ENCODE measurements around the gene CCDC192. TPM values are rescaled to one million over a fixed set of nuclear protein-coding genes. Genes with fewer than 3 reads are reported as not detected.

The CCDC192 gene
- total RNA-seq, 1 donor from 2014 or later = not detected

GRCh38 chr5:127830829-127831598 lies 127.8 kb downstream of the CCDC192 start:
- H3K9me3 Mint-ChIP-seq = peaks cover 3% of the 10 kb centered on the region
- CTCF ChIA-PET = no interaction called here

GRCh38 chr5:127832067-127832466 lies 128.9 kb downstream of the CCDC192 start:
- Mint-ChIP-seq H3K4me1 (no peaks in the 10 kb centered on the region), H3K27me3 (peaks cover 9% of the 10 kb centered on the region), H3K4me3 (no peak overlapping the region), H3K9me3 (peaks cover 6% of the 10 kb centered on the region), H3K27ac (no peak overlapping the region), H3K36me3 (ENCODE audit: low read depth) (no peaks in the 10 kb centered on the region)
- TF ChIP-seq, protein P1, sequence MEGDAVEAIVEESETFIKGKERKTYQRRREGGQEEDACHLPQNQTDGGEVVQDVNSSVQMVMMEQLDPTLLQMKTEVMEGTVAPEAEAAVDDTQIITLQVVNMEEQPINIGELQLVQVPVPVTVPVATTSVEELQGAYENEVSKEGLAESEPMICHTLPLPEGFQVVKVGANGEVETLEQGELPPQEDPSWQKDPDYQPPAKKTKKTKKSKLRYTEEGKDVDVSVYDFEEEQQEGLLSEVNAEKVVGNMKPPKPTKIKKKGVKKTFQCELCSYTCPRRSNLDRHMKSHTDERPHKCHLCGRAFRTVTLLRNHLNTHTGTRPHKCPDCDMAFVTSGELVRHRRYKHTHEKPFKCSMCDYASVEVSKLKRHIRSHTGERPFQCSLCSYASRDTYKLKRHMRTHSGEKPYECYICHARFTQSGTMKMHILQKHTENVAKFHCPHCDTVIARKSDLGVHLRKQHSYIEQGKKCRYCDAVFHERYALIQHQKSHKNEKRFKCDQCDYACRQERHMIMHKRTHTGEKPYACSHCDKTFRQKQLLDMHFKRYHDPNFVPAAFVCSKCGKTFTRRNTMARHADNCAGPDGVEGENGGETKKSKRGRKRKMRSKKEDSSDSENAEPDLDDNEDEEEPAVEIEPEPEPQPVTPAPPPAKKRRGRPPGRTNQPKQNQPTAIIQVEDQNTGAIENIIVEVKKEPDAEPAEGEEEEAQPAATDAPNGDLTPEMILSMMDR (IDR thresholded peaks at IDR 0.05) = no peak
- DNase-seq (no peak), ATAC-seq (ENCODE audit: low read depth) (no peak)
- CTCF ChIA-PET = no interaction called here
- POLR2A ChIA-PET = no interaction called here
- intact Hi-C loops (cut with micrococcal nuclease) = no loop called here

More at GRCh38 chr5:127830829-127831598, 127.8 kb downstream of the CCDC192 start:
- DNase-seq = no peak
- Mint-ChIP-seq H3K4me1 (no peaks in the 10 kb centered on the region), H3K27ac (no peak overlapping the region), H3K36me3 (ENCODE audit: low read depth) (no peaks in the 10 kb centered on the region), H3K27me3 (peaks cover 10% of the 10 kb centered on the region), H3K4me3 (no peak overlapping the region)
- TF ChIP-seq, protein P1 (IDR thresholded peaks at IDR 0.05) = no peak
- intact Hi-C loops (cut with micrococcal nuclease) = no loop called here
- POLR2A ChIA-PET = no interaction called here
- ATAC-seq (ENCODE audit: low read depth) = no peak

- DNase-seq (no peak), ATAC-seq (ENCODE audit: low read depth) (no peak)
- intact Hi-C loops (cut with micrococcal nuclease) = no loop called here
- Mint-ChIP-seq H3K9me3 (peaks cover 6% of the 10 kb centered on the region), H3K4me1 (no peaks in the 10 kb centered on the region), H3K27me3 (peaks cover 6% of the 10 kb centered on the region), H3K27ac (no peak overlapping the region), H3K36me3 (ENCODE audit: low read depth) (no peaks in the 10 kb centered on the region), H3K4me3 (no peak overlapping the region)
- POLR2A ChIA-PET = no interaction called here
- CTCF ChIA-PET = interaction anchor here (1.0 kb wide), 1 partner anchor 41 kb away, joined by 3 read pairs; no protein-coding TSS in a partner anchor
- TF ChIP-seq, protein P1 (IDR thresholded peaks at IDR 0.05) = no peak
These were observed 130.9 kb downstream of the CCDC192 start for GRCh38 chr5:127834094-127834531.

DNA sequence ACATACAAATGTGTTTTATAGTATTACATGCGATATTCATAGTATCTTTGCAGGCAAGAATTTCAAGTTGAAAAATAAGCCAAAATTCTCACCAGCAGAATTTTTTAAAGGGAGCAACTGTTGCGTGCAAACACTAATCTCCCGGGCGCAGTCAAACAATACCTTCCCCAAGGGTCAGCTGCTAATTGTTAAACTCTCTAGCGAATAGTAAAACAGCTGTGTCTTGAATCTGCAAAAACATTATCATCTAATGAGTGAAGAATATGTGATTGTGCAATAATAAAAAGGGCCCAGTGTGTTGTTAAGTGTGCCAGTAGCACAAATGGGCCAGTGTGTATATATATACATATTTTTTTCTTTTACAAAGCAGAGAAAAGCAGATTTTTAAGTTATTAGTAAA lies 131.4 kb downstream of the CCDC192 start:
- no peak for DNase-seq
- H3K27me3 Mint-ChIP-seq = peaks cover 6% of the 10 kb centered on the region
- ChIA-PET CTCF (no interaction called here), POLR2A (no interaction called here)
- ATAC-seq (ENCODE audit: low read depth) = no peak
- H3K9me3 Mint-ChIP-seq = peaks cover 6% of the 10 kb centered on the region
- H3K36me3 Mint-ChIP-seq (ENCODE audit: low read depth) = no peaks in the 10 kb centered on the region
- H3K27ac Mint-ChIP-seq = no peak overlapping the region
- TF ChIP-seq, protein P1 (IDR thresholded peaks at IDR 0.05) = no peak
- H3K4me1 Mint-ChIP-seq = no peaks in the 10 kb centered on the region
- intact Hi-C loops (cut with micrococcal nuclease) = no loop called here
- no peak overlapping the region for H3K4me3 Mint-ChIP-seq

DNA sequence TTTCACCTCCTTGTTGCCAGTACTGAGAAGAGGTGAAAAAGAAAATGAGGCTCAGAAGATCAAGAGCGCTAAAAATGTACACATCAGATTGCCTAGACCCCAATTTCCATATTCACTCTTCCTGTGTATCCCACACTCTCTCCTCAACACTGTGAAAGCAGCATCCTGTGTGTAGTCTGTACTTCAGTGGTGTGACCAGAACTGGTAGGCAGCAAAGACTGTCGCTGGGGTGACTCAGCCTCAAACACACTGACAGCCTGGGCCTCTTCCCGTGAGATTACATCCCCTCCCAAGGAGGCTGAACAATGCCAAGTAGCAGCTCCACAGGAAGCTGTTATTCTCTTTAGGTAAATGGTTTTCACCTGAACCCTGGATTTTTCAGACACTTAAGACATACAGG lies 135.5 kb downstream of the CCDC192 start:
- H3K9me3 Mint-ChIP-seq = peaks cover 6% of the 10 kb centered on the region
- TF ChIP-seq, protein P1 (IDR thresholded peaks at IDR 0.05) = no peak
- DNase-seq (no peak), ATAC-seq (ENCODE audit: low read depth) (no peak)
- no peaks in the 10 kb centered on the region for H3K27me3 Mint-ChIP-seq
- no peak overlapping the region for H3K27ac Mint-ChIP-seq
- ChIA-PET POLR2A (no interaction called here), CTCF (no interaction called here)
- intact Hi-C loops (cut with micrococcal nuclease) = no loop called here
- no peak overlapping the region for H3K4me3 Mint-ChIP-seq
- H3K36me3 Mint-ChIP-seq (ENCODE audit: low read depth) = no peaks in the 10 kb centered on the region
- H3K4me1 Mint-ChIP-seq = peaks cover 4% of the 10 kb centered on the region
